Mesenteric fat pad (tissue), 1 donor: Measurements from ENCODE around the gene CETN1. TPM values are rescaled to one million over a fixed set of nuclear protein-coding genes. Genes with fewer than 3 reads are reported as not detected.

Experiments used
- DNase-seq: peaks from one replicate; pipeline ENCODE4 v3.0.0-alpha.2; 2020; ENCODE audit warnings: low spot score
- long read RNA-seq: library from polyadenylated mRNA; unstranded; transcript quantifications from one replicate; pipeline ENCODE4 v2.0.0, GENCODE V29; 2020
- total RNA-seq: library from RNA; stranded (reverse); fragmentation: NEBNext Ultra II Directional; extraction: Animal tissue kit (Norgen Biotek cat#: 25700); gene quantifications from one replicate; pipeline ENCODE4 v1.2.1, GENCODE V29; 2021
- donor health status: DM: yes; HTN: yes; CAD: no.

Gene CETN1
- total RNA-seq, result not detected
- long read RNA-seq, result 0 reads

DNA sequence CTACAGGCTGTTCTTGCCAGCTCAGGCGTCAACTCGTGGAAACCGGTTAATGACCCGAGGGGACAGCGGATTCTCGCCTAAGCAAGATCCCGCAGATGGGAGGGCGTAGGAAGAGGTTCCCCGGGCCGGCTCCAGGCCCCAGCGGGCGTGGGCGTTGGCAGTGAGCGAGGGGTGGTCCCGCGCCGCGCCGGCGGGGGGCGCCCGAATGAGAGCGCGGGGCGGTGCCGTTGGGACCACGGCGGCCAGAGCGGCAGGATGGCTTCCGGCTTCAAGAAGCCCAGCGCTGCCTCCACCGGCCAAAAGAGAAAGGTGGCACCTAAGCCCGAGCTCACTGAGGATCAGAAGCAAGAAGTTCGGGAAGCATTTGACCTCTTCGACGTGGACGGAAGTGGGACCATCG lies at the start of gene CETN1:
CETN1 (plus strand) TSS at position 227 of the 400 bp plus-strand sequence; CDS start at position 256, 29 bp downstream.
- DNase-seq, result no peak

DNA sequence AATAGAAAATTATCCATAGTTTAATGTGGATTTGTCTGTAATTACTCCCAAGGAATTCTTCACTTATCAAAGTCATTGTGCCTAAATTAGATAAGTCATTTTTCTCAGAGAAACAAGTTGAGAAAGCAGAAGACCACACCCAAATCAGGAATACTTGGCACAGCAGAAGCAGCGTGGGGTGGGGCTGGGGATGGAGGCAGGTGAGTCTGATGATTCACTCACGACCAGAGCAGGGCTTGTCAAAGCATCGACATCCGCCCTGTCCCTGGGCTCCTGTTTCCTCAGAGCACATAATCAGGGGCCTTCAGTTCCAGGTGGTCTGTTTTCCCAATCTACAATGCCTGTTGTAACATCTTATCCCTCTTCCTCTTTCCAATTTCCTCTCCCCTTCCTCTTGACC lies 48.2 kb upstream of the CETN1 start:
- no peak for DNase-seq

DNA sequence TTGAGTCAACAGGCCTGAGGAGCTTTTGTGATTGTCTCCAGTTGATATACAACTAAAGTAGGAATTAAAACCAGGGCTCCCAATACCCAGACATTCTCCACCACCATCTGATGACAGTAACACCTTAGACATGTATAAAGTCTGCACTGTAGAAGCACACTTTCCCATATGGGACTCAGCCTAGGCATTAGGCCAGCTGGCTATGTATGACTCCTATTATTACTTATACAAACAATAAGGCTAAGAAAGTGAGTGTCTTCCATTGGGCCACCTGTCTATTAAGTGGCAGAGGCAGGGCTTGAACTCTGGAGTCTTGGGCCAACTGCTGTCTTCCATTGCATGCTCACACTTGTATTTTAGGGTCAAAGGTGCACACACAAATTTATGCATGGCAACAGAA lies 47.5 kb upstream of the CETN1 start:
- DNase-seq, result no peak

DNA sequence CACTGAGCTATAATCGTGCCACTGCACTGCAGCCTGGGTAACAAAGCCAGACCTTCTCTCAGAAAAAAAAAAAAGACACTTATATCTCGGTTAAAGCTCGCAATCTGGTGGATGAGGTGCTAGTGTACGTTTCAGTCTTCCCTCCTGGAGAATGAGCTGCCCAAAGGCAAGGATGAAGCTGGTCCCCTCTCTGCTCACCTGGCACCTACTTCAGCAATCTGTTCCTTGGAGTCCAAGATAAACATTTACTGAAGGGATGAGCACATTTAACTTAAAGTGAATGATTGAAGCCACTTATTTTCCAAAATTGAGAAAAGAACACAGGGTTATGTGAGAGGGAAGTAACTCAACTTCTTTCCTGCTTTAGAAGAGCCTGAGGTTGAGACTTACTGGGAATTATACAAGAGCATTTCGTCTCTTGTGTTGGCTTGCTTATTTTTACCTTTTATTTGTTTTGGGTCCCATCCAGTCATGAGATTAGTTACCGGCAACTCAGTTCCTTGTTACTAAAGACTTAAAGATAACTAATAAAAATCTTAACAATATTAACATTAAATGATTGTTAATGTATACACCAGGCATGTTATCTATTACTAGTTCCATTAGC lies 46.1 kb upstream of the CETN1 start:
- no peak for DNase-seq

DNA sequence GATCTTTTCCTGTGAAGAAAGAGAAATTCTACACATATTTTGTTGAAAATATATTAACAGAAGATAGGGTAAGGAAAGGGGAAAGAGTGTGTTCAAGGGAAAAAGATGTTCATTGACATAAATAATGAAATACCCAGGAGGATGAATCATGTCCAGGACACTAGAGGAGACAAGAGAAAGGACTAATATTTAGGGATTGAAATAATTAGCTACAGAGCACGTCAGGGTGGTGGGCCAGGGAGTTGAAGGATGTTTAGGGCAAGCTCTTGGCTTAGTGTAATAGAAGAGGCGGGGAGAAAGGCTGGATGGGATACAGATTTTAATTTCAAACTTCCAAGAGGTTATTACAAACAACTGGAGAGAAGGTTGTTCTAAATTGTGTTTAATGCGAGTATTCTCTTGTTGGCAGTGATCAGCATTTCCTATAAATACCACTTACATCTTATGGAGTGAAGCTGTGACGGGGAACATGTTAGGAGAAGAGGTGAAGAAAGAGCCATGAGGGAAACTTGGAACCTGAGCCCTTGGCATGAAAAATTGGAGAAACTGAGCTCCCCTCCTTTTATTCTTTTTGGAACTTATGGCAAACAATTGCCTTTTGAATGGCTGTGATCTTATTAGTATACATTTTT lies 36.6 kb upstream of the CETN1 start:
- no peak for DNase-seq

DNA sequence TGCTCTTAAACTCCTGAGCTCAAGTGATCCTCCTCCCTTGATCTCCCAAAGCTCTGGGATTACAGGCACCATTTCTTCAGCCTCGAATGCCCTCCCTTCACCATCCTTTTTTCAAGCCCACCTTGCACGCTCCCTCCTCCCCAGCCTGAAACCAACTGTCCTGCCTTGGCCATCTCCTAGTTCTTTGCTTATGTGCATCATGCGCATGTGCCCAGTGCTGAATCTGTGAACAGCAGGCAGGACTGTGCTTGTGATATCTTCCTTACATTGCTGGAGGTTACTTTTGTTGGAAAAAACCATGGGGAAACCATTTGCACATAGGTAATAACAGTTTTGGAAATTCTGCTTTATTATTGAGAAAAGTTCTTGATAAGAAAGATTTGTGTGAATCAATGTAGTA lies 30.2 kb upstream of the CETN1 start:
- DNase-seq, result no peak

DNA sequence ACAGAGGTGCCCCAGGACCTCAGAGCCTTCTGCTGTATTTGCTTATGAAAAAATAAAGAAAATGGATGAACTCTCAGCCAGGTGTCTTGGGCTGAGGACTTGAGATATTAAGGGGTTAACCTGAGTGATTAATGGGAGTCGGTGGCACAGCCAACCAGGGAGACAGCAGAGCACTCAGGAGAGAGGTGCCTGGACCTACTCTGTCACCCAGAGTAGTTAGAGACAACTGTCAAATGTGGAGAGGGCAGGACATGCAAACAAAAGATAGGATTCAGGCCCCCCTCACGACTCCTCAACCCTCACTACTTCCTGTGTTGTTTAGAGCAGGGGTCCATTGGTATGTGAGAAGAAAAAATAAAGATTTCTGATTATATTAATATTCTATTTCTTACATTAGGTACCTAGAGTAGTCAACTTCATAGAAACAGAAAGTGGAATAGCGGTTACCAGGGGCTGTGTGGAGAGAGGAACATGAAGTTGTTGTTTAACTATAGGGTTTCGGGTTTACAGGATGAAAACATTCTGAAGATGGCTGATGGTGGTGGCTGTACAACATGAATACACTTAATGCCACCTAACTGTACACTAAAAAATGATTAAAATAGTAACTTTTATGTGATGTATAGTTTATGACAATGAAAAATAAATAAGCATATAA lies 28.6 kb upstream of the CETN1 start:
- no peak for DNase-seq

DNA sequence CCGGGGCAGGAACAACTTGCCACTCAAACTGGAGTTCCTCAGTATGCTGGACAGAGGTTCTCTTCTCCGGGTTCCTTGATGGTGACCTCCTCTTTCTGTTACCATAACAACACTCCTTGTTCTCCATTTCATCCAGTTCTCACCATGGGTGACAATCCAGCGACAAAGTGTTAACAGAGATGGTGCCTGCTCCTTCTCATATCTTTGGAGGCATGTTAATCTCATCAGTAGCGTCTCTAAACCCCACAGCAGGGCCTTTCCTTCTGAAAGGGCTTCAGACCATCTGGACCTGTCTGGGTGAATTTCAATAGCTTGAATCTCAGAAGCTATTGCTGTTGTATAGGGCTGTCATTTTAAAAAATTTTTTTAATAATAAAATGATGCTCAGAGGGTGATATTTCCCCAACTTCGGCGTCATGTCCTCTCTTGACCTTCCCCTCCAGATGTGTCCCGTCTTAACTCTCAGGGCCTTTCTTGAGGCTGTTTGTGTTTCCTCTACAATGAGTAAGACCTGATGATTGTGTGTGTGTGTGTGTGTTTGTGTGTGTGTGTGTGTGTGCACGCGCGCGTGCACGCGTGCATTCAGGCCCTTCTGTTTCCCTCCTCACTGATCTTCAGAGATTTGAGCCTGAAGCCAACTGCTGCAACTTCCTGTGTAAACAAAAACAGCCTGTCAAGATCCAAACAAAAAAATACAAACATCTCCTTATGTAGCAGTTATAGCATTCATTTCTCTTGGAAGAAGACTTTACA lies 24.3 kb upstream of the CETN1 start:
- DNase-seq, result no peak

DNA sequence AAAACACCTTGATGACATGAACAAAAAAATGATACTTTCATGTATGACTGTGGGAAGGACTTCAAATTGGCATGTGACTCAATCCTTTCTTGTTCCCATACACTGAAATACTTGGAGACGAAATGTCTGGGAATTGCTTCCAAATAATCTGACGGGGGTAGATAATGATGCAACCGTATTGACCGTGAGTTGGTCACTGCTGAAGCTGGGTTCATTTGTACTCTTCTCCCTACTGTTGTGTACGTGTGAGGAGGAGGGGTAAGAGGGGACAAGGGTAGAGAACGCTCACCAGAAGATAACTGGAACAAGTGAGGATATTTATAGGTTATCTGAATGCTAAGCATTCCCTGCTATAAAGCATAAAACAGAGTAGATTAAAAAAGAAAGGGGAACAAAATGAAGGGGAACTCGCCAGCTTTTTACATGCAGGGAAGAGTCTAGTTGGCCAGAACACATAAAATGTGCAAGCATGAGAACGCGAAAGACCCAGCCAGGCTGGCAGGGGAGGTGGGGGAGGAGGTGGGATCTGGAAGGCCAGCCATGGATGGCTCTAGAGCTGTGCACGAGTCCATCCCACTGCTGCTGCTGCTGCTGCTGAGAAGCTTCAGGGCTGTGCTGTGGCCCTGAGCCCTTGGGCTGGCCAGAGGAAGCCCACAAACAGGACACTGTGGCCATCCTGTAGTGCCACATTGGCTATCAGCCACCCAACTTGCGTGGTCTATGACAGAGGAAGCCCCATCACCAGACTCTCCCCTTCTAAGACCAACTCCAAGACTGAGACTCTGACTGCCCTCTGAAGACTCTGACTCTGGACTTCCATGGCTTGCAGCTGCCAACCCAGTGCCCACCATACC lies 15.2 kb upstream of the CETN1 start:
- no peak for DNase-seq

DNA sequence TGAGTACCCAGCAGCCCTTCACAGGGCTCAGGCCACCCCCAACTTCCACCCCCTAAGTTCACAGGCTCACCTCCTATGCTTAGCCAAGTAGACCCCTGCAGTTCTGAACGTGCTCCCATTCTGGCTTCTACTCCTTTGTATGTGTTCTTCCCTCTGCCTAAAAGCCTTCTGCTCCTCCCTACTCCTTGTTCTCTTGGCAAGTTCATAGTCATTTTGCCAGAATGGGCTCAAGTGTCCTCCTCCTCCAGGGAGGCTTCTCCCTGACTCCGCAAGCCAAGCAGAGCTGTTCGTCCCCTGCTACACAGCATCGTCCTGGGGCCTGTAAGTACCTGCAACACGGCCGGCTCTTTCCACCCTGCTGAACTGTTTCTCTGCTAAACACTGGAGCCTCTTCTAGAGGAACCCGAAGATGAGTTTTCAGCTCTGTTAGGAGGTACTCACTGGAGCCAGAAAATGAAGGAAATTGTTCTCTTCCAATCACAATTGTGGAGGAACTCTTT lies 14.6 kb upstream of the CETN1 start:
- DNase-seq, result no peak

DNA sequence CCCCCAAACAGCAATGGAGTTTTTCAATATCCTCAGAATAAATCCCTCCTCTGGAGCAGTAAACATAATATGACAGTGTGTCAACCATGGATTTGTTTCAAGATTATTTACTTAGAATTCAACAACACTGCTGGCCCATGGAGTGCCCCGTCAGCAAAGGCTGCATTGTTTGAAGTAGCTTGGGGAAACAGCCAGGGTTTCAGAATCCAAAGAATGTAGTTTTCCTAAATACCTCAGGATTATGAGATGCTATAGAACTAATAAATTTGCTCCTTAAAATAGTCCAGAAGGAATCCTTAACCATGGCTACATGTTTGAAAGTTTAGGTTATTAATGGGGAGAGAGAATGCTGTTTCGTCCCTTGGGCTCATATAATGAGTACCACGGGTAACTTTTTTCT lies 13.1 kb upstream of the CETN1 start:
- DNase-seq, result no peak

DNA sequence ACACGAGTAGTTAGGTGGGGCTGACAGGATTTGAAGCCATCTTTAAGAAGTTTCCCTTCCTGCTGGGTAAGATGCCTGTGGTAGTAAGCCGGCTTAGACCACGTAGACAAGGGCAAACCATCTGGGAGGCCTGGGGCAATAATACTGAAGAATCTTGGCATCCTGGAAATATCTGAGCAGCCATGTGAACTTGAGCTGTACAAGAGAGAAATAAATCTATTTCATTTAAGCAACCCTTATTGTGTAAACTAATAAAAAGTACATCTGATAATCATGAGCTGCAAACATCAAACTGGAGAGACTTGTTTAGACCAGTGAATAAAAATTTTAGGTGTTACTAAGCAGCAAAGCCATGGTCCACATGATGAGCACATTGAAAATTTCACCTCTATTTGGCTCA lies 11.4 kb upstream of the CETN1 start:
- DNase-seq, result no peak

DNA sequence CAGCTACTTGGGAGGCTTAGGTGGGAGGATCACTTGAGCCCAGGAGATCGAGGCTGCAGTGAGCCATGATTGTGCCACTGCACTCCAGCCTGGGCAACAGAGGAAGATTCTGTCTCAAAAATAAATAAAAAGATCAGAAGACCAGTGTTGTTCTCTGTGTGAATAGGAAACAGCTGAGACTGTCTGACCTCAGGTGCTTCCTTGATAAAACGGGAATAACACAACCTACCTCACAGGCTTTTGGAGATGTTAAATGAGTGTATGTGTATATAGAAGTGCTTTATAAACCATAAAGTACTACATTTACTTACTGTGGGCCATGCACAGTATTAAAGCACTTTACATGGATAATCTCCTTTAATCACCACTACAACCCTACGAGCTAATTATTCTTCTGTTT lies 9.9 kb upstream of the CETN1 start:
- DNase-seq, result no peak

DNA sequence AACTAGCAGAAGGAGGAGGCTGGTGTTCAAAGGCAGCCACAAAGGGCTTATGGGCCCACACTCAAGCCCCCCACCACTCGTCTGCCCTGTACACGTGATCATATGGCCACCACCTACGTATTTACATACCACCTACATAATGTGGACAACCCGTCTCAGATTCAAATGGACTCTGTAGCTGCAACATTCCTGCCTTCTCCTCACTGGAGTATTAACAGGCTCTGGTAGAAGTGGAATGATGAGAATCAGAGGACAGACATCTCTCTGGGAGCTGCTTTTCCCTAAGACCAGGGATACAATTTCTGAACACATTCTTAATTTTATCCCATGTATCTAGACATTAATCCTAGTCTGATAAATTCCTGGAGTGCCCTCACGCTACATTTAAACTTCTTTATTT lies 9.5 kb upstream of the CETN1 start:
- DNase-seq, result no peak

DNA sequence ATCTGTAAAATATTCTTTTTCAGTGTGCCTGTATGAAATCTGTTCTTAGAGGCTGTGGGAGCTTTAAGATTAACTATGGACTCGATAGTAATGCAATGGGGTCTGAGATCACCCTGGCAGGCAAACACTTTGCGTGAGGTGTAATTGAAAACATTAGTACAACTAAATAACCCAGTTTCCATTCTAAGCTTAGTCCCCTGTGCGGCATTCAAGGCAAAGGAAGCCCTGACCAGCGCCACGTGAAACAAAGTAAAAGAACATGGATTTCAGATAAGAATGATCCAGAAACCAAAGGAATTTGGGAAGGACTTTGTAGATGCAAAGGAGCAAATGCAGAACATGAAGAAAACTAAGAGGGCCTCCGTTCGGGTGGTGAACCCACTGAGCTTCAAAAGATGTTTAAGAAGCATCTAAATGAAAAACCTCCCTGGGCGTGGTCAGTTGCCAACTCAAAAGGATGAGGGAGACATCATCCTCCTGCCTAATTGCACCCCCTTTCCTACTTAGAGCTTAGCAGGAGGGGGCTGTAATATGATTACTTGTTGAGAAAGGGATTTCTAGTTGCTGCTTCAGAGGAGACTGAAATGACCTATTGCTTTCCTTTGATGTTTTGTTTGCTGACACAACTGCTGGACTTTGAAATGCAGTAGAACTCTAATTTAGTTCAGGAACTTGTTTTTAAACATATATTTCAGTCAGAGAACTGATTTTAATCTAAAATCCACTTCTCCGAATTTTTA lies 7.9 kb upstream of the CETN1 start:
- DNase-seq, result no peak

DNA sequence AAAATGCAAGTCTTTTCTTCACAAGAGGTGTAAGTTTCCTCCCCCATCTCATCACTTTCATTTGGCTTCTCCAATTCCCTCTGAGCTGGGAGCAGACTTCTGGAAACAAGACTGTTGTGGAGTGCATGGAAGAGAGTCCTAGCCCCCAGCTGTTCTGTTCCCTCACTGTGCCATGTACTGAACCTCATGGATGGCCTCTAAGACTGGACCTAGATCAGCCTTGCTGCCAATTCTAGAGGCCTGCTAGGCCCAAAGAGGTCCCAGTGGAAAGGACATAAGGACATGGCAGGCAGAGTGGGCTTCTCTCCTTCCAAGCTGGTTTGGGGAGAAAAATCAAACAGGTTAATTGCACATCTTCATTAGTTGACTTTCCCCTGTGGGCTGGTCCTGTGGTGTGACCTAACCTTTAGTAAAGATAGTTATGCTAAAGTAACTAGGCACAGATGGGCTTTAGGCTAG lies 7.3 kb upstream of the CETN1 start:
- no peak for DNase-seq

DNA sequence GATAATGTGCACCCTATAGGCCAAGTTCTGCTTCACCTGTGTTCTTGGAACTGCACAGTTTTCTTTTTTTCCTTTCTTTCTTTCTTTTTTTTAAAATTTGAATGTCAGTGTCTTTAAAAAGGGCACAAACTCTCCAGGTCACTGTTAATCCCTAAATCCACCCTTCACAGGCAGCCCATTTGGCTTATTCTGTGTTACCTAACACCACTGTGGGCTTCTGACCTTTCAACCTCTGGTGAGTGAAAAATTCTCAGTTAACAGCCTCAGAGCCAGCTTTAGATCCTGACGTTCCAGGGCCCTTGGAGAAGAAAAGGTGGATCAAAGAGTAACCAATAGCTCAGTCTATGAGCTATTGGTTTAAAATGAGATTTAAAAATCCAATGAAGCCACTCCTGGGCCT lies 6.8 kb upstream of the CETN1 start:
- DNase-seq, result no peak

DNA sequence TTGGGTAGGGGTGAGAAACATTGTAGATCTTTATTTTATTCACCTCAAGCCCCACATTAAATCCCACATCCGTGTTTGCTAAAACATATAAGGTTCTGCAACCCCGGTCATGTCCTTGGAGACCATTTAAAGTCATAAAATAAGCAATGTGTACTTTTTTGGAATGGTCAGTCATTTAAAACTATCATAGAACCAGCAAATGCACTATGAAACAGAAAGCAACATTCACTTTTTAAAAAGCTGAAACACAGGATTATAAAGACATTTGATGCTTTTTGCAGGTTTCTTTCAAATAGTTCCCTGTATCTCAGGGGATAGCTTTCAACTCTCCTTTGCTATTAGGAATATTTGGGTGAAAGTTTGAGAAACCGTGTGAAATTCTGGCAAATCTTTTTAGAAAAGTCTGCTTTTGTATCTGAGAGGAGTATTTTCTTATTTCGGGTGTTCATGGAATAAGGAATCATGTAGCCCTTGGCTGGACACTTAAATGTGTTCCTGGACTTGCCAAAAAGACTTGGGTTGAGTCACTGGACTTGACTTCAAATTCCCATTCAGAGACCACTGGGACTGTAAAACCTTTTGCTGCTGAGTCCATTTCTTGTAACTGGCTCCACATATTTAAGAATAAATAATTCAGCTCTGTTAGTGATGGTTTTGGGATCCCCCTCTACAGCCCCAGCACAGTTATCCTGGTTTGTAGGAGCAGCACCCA lies 5.9 kb upstream of the CETN1 start:
- DNase-seq, result no peak

DNA sequence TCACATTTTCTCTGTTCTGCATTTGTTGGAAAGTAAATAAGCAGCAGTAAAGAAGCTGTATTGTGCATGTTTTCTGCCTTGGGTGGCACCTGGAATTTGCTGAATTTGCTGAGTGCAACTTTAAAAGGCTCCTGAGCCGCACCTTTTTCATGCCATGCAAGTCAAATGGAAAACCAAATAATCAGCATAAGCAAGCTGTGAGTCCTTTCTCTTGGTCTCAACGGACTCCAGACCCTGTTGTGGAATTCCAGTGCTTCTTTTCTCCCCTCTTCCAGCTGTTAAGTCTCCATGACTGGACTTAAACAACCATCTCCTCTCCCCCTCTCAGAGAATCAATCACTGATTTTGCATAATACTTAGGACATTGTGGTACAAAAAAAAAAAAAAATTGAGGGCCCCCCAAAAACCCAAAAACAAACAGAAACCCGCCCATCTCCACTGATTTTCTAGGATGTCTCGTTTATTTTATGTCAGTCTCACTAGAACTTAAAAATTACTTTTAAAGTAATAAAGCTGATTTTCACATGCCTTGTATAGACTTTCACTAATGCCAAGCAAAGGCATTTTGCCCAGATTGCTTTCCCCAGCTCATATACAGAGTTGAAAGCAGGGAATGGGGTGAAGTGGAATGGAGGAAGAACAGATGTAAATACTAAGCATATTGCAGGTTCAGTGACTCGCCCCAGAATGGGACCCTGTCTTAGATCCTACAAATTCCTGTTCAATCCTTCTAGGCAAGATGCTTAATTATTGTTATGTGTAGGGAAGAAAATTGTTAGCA lies 5.1 kb upstream of the CETN1 start:
- DNase-seq, result no peak
